ENCODE results near the gene ASB16. TPM values are rescaled to one million over a fixed set of nuclear protein-coding genes. Genes with fewer than 3 reads are reported as not detected.

The ASB16 gene
- total RNA-seq, 1 experiment from 2014 or later: 0.11 TPM

DNA sequence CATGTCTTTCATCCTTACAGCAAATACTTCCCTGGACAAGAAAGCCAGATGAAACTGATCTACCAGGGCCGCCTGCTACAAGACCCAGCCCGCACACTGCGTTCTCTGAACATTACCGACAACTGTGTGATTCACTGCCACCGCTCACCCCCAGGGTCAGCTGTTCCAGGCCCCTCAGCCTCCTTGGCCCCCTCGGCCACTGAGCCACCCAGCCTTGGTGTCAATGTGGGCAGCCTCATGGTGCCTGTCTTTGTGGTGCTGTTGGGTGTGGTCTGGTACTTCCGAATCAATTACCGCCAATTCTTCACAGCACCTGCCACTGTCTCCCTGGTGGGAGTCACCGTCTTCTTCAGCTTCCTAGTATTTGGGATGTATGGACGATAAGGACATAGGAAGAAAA lies 20.0 kb downstream of the ASB16 start:
- Mint-ChIP-seq H3K4me1 (peaks cover 29% of the 10 kb centered on the region), H3K27me3 (ENCODE audit: low read depth) (no peaks in the 10 kb centered on the region), H3K27ac (peak overlapping the region; percentile 92), H3K4me3 (no peak overlapping the region), H3K36me3 (peaks cover 29% of the 10 kb centered on the region), H3K9me3 (no peaks in the 10 kb centered on the region)
- ChIA-PET POLR2A (no interaction called here), CTCF (interaction anchor here (1.2 to 1.9 kb wide), 3 partner anchors 13 to 161 kb away, joined by 3 to 6 read pairs (median 5); no protein-coding TSS in a partner anchor)
- TF ChIP-seq, protein P1, sequence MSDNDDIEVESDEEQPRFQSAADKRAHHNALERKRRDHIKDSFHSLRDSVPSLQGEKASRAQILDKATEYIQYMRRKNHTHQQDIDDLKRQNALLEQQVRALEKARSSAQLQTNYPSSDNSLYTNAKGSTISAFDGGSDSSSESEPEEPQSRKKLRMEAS (CRISPR knock-in tag; IDR thresholded peaks at IDR 0.05): no peak
- TF ChIP-seq ZNF232 (CRISPR knock-in tag; IDR thresholded peaks at IDR 0.05) (no peak), MXD4 (CRISPR knock-in tag; IDR thresholded peaks at IDR 0.05; ENCODE audit: borderline replicate concordance) (no peak), ETV6 (CRISPR knock-in tag; IDR thresholded peaks at IDR 0.05) (no peak), RELA (CRISPR knock-in tag; IDR thresholded peaks at IDR 0.05; ENCODE audit: borderline replicate concordance) (no peak), FOXP1 (CRISPR knock-in tag; IDR thresholded peaks at IDR 0.05; ENCODE audit: borderline replicate concordance) (no peak), KAT7 (CRISPR knock-in tag; IDR thresholded peaks at IDR 0.05; ENCODE audit: borderline replicate concordance) (no peak), SMAD4 (CRISPR knock-in tag; IDR thresholded peaks at IDR 0.05) (no peak), ESRRA (CRISPR knock-in tag; IDR thresholded peaks at IDR 0.05; ENCODE audit: borderline replicate concordance) (no peak), PRRX2 (CRISPR knock-in tag; IDR thresholded peaks at IDR 0.05) (no peak), ZNF138 (CRISPR knock-in tag; conservative IDR thresholded peaks at IDR 0.05) (no peak), OVOL2 (CRISPR knock-in tag; IDR thresholded peaks at IDR 0.05; ENCODE audit: borderline replicate concordance) (no peak), EMX1 (CRISPR knock-in tag; IDR thresholded peaks at IDR 0.05) (no peak)
- TF ChIP-seq, protein P2, sequence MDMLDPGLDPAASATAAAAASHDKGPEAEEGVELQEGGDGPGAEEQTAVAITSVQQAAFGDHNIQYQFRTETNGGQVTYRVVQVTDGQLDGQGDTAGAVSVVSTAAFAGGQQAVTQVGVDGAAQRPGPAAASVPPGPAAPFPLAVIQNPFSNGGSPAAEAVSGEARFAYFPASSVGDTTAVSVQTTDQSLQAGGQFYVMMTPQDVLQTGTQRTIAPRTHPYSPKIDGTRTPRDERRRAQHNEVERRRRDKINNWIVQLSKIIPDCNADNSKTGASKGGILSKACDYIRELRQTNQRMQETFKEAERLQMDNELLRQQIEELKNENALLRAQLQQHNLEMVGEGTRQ (CRISPR knock-in tag; IDR thresholded peaks at IDR 0.05): no peak
- TF ChIP-seq, protein P3, sequence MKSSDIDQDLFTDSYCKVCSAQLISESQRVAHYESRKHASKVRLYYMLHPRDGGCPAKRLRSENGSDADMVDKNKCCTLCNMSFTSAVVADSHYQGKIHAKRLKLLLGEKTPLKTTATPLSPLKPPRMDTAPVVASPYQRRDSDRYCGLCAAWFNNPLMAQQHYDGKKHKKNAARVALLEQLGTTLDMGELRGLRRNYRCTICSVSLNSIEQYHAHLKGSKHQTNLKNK (CRISPR knock-in tag; IDR thresholded peaks at IDR 0.05): no peak
- TF ChIP-seq, protein P4, sequence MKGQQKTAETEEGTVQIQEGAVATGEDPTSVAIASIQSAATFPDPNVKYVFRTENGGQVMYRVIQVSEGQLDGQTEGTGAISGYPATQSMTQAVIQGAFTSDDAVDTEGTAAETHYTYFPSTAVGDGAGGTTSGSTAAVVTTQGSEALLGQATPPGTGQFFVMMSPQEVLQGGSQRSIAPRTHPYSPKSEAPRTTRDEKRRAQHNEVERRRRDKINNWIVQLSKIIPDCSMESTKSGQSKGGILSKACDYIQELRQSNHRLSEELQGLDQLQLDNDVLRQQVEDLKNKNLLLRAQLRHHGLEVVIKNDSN (CRISPR knock-in tag; IDR thresholded peaks at IDR 0.05): no peak
- TF ChIP-seq, protein P5, sequence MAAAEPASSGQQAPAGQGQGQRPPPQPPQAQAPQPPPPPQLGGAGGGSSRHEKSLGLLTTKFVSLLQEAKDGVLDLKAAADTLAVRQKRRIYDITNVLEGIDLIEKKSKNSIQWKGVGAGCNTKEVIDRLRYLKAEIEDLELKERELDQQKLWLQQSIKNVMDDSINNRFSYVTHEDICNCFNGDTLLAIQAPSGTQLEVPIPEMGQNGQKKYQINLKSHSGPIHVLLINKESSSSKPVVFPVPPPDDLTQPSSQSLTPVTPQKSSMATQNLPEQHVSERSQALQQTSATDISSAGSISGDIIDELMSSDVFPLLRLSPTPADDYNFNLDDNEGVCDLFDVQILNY (CRISPR knock-in tag; IDR thresholded peaks at IDR 0.05): no peak
- TF ChIP-seq, protein P6, sequence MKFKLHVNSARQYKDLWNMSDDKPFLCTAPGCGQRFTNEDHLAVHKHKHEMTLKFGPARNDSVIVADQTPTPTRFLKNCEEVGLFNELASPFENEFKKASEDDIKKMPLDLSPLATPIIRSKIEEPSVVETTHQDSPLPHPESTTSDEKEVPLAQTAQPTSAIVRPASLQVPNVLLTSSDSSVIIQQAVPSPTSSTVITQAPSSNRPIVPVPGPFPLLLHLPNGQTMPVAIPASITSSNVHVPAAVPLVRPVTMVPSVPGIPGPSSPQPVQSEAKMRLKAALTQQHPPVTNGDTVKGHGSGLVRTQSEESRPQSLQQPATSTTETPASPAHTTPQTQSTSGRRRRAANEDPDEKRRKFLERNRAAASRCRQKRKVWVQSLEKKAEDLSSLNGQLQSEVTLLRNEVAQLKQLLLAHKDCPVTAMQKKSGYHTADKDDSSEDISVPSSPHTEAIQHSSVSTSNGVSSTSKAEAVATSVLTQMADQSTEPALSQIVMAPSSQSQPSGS (CRISPR knock-in tag; IDR thresholded peaks at IDR 0.05; ENCODE audit: borderline replicate concordance, low read depth): no peak
- TF ChIP-seq, protein P7, sequence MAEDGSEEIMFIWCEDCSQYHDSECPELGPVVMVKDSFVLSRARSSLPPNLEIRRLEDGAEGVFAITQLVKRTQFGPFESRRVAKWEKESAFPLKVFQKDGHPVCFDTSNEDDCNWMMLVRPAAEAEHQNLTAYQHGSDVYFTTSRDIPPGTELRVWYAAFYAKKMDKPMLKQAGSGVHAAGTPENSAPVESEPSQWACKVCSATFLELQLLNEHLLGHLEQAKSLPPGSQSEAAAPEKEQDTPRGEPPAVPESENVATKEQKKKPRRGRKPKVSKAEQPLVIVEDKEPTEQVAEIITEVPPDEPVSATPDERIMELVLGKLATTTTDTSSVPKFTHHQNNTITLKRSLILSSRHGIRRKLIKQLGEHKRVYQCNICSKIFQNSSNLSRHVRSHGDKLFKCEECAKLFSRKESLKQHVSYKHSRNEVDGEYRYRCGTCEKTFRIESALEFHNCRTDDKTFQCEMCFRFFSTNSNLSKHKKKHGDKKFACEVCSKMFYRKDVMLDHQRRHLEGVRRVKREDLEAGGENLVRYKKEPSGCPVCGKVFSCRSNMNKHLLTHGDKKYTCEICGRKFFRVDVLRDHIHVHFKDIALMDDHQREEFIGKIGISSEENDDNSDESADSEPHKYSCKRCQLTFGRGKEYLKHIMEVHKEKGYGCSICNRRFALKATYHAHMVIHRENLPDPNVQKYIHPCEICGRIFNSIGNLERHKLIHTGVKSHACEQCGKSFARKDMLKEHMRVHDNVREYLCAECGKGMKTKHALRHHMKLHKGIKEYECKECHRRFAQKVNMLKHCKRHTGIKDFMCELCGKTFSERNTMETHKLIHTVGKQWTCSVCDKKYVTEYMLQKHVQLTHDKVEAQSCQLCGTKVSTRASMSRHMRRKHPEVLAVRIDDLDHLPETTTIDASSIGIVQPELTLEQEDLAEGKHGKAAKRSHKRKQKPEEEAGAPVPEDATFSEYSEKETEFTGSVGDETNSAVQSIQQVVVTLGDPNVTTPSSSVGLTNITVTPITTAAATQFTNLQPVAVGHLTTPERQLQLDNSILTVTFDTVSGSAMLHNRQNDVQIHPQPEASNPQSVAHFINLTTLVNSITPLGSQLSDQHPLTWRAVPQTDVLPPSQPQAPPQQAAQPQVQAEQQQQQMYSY (CRISPR knock-in tag; IDR thresholded peaks at IDR 0.05): no peak
- TF ChIP-seq, protein P8, sequence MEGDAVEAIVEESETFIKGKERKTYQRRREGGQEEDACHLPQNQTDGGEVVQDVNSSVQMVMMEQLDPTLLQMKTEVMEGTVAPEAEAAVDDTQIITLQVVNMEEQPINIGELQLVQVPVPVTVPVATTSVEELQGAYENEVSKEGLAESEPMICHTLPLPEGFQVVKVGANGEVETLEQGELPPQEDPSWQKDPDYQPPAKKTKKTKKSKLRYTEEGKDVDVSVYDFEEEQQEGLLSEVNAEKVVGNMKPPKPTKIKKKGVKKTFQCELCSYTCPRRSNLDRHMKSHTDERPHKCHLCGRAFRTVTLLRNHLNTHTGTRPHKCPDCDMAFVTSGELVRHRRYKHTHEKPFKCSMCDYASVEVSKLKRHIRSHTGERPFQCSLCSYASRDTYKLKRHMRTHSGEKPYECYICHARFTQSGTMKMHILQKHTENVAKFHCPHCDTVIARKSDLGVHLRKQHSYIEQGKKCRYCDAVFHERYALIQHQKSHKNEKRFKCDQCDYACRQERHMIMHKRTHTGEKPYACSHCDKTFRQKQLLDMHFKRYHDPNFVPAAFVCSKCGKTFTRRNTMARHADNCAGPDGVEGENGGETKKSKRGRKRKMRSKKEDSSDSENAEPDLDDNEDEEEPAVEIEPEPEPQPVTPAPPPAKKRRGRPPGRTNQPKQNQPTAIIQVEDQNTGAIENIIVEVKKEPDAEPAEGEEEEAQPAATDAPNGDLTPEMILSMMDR (IDR thresholded peaks at IDR 0.05): no peak
- DNase-seq (ENCODE audit: low spot score) (no peak), ATAC-seq (no peak)
